ENCODE results near the gene SERPINB12.

GRCh38 chr18:63591725-63592124, 49.6 kb downstream of the SERPINB12 start:
- TF ChIP-seq POLR2AphosphoS5 (IDR thresholded peaks at IDR 0.05; ENCODE audit: insufficient read depth, low read depth, low read length) (no peak), CTCF (IDR thresholded peaks at IDR 0.05; ENCODE audit: extremely low read depth in 1 of 2, insufficient read depth in 1 of 2, low read depth in 1 of 2, low read length in 2 of 2) (no peak), EZH2 (IDR thresholded peaks at IDR 0.05; ENCODE audit: borderline replicate concordance, low read depth, low read length, severe bottlenecking) (no peak), POLR2A (IDR thresholded peaks at IDR 0.05; ENCODE audit: low read depth, low read length) (no peak), MAX (IDR thresholded peaks at IDR 0.05; ENCODE audit: insufficient read depth, insufficient read length) (no peak), MYC (IDR thresholded peaks at IDR 0.05; ENCODE audit: low read depth, low read length) (no peak), JUN (IDR thresholded peaks at IDR 0.05; ENCODE audit: borderline replicate concordance, insufficient read depth, insufficient read length, low read depth) (no peak), FOS (IDR thresholded peaks at IDR 0.05; ENCODE audit: borderline replicate concordance, insufficient read depth, low read length) (no peak)

Data from endothelial cell of umbilical vein (primary cell).